Liver (tissue), 9 donors: ENCODE measurements around the gene UIMC1. TPM values are rescaled to one million over a fixed set of nuclear protein-coding genes. Genes with fewer than 3 reads are reported as not detected.

Experiments
- DNase-seq: peaks from one replicate; pipeline ENCODE4 v3.0.0-alpha.2; 2017; ENCODE audit warnings: low spot score
- H3K27ac ChIP-seq, 2 donors: one replicate each; pipeline ENCODE4 v1.7.0; 2013; ENCODE audit warnings: inconsistent platforms in 2 of 2, low read length in 2 of 2, control low read depth in 1 of 2, low read depth in 1 of 2, mild to moderate bottlenecking in 1 of 2
- H3K27me3 ChIP-seq, 4 donors: one replicate each; pipeline versions ENCODE4 v1.6.1 to v1.7.0; 2013; ENCODE audit warnings: low read length in 3 of 4, inconsistent platforms in 1 of 4, mild to moderate bottlenecking in 1 of 4, moderate library complexity in 1 of 4; ENCODE audit not compliant: control insufficient read depth in 4 of 4, insufficient read depth in 4 of 4
- H3K36me3 ChIP-seq, 4 donors: one replicate each; pipeline versions ENCODE4 v1.6.1 to v1.7.0; 2013; ENCODE audit warnings: low read length in 3 of 4, mild to moderate bottlenecking in 3 of 4, low read depth in 1 of 4, moderate library complexity in 1 of 4; ENCODE audit not compliant: control insufficient read depth in 4 of 4, insufficient read depth in 3 of 4
- H3K4me1 ChIP-seq, 4 donors: one replicate each; pipeline versions ENCODE4 v1.6.1 to v1.7.0; 2013; ENCODE audit warnings: low read length in 3 of 4, mild to moderate bottlenecking in 3 of 4, moderate library complexity in 1 of 4; ENCODE audit not compliant: control insufficient read depth in 4 of 4, insufficient read depth in 4 of 4
- H3K4me3 ChIP-seq, 3 donors: one replicate each; pipeline versions ENCODE4 v1.6.1 to v1.7.0; 2013; ENCODE audit warnings: low read length in 3 of 3, control low read depth in 1 of 3, low read depth in 1 of 3, mild to moderate bottlenecking in 1 of 3
- H3K9ac ChIP-seq, 2 donors: one replicate each; pipeline ENCODE4 v1.7.0; 2013; ENCODE audit warnings: low read length in 2 of 2, mild to moderate bottlenecking in 2 of 2, moderate library complexity in 2 of 2, control low read depth in 1 of 2, low read depth in 1 of 2
- H3K9me3 ChIP-seq, 4 donors: one replicate each; pipeline versions ENCODE4 v1.6.1 to v1.7.0; 2013; ENCODE audit warnings: low read length in 3 of 4; ENCODE audit not compliant: control insufficient read depth in 4 of 4
- ATF3 ChIP-seq: IDR thresholded peaks from 2 replicates; pipeline ENCODE4 v1.6.1; 2016; ENCODE audit warnings: antibody characterized with exemption
- CTCF ChIP-seq: fragments of 150-350 bp; IDR thresholded peaks from 2 replicates; pipeline ENCODE4 v1.5.1; 2017; ENCODE audit warnings: improper control_type of control experiment, low read depth, low read length; ENCODE audit not compliant: missing input control
- EGR1 ChIP-seq, 2 donors: IDR thresholded peaks; 2 replicates each; pipeline ENCODE4 v1.6.1; 2016 to 2018; ENCODE audit warnings: antibody characterized with exemption in 2 of 2, low read depth in 2 of 2
- FOXA1 ChIP-seq: IDR thresholded peaks from 2 replicates; pipeline ENCODE4 v1.6.1; 2016; ENCODE audit warnings: antibody characterized with exemption
- FOXA2 ChIP-seq: IDR thresholded peaks from 2 replicates; pipeline ENCODE4 v1.6.1; 2016; ENCODE audit warnings: antibody characterized with exemption
- GABPA ChIP-seq, 2 donors: IDR thresholded peaks in 1 of 2; conservative IDR thresholded peaks in 1 of 2; 2 replicates each; pipeline ENCODE4 v1.6.1; 2016; ENCODE audit warnings: antibody characterized with exemption in 2 of 2, mild to moderate bottlenecking in 1 of 2, moderate library complexity in 1 of 2
- HNF4A ChIP-seq, 2 donors: conservative IDR thresholded peaks; 2 replicates each; pipeline ENCODE4 v1.6.1; 2016; ENCODE audit warnings: antibody characterized with exemption in 2 of 2, mild to moderate bottlenecking in 2 of 2
- HNF4G ChIP-seq: IDR thresholded peaks from 2 replicates; pipeline ENCODE4 v1.6.1; 2016; ENCODE audit warnings: antibody characterized with exemption
- JUND ChIP-seq, 2 donors: IDR thresholded peaks; 2 replicates each; pipeline ENCODE4 v1.6.1; 2016; ENCODE audit warnings: antibody characterized with exemption in 2 of 2
- NR2F2 ChIP-seq: IDR thresholded peaks from 2 replicates; pipeline ENCODE4 v1.6.1; 2016; ENCODE audit warnings: antibody characterized with exemption
- REST ChIP-seq: IDR thresholded peaks from 2 replicates; pipeline ENCODE4 v1.6.1; 2016; ENCODE audit warnings: antibody characterized with exemption, mild to moderate bottlenecking
- RXRA ChIP-seq, 2 donors: IDR thresholded peaks; 2 replicates each; pipeline ENCODE4 v1.6.1; 2017 to 2018; ENCODE audit warnings: antibody characterized with exemption in 2 of 2, mild to moderate bottlenecking in 1 of 2
- TAF1 ChIP-seq: conservative IDR thresholded peaks from 2 replicates; pipeline ENCODE4 v1.6.1; 2016; ENCODE audit warnings: antibody characterized with exemption, mild to moderate bottlenecking
- YY1 ChIP-seq: IDR thresholded peaks from 2 replicates; pipeline ENCODE4 v1.6.1; 2016; ENCODE audit warnings: antibody characterized with exemption, mild to moderate bottlenecking
- ZBTB33 ChIP-seq: IDR thresholded peaks from 2 replicates; pipeline ENCODE4 v1.6.1; 2016; ENCODE audit warnings: antibody characterized with exemption
- WGBS: extraction: QIAGEN DNeasy Blood & Tissue Kit; methylation state at CpG from one replicate; pipeline ENCODE4 v1.1.7; 2013; 5-methylcytosine and 5-hydroxymethylcytosine counted together
- polyA plus RNA-seq, 2 donors: library from polyadenylated mRNA; stranded (reverse) in 1 of 2; unstranded in 1 of 2; fragments of 200-250 nt in 1 of 2; fragments of >200 nt in 1 of 2; fragmentation: Nextera tagmentation in 1 of 2; extraction: Ambion mirVana in 1 of 2; gene quantifications; one replicate each; pipeline versions ENCODE4 v1.2.1 to v1.2.3, GENCODE V29; 2013 to 2015
- total RNA-seq, 2 donors: library from RNA; depleted of rRNA; stranded (reverse); fragments of >200 nt; gene quantifications; one replicate each; pipeline ENCODE4 v1.2.3, GENCODE V29; 2014
- donor health status: healthy.
- donor health status: healthy.
- donor health status: healthy.
- donor health status: healthy.
- donor health status: healthy.

The UIMC1 gene
- total and polyA plus RNA-seq, 4 donors: 5.9 to 26.0 (median 11.7) TPM

GRCh38 chr5:177025101-177025601, 18.6 kb upstream of the UIMC1 start:
- Histone ChIP-seq H3K36me3 (peaks cover 0 to 2% (median 1%) of the 10 kb centered on the region in 4 donors), H3K9ac (no peak overlapping the region), H3K4me1 (peaks cover 2 to 16% (median 10%) of the 10 kb centered on the region in 4 donors), H3K4me3 (no peak overlapping the region), H3K27ac (no peak overlapping the region), H3K9me3 (no peaks in the 10 kb centered on the region), H3K27me3 (no peaks in the 10 kb centered on the region)
- TF ChIP-seq GABPA (IDR thresholded peaks at IDR 0.05 in 1 of 2, conservative IDR thresholded peaks at IDR 0.05 in 1 of 2): no peak
- no peak for TF ChIP-seq EGR1 (IDR thresholded peaks at IDR 0.05; ENCODE audit: low read depth in 2 of 2)
- TF ChIP-seq FOXA2: no peak
- TF ChIP-seq HNF4A (conservative IDR thresholded peaks at IDR 0.05): no peak
- TF ChIP-seq YY1: no peak
- no peak for TF ChIP-seq REST
- DNase-seq: no peak
- 94% methylated on average over 3 of the region's 3 CpGs for WGBS

- no peaks in the 10 kb centered on the region for H3K27me3 ChIP-seq
Measured at GRCh38 chr5:177024559-177024958, 18.0 kb upstream of the UIMC1 start.

More at GRCh38 chr5:177024559-177024958, 18.0 kb upstream of the UIMC1 start:
- H3K27ac ChIP-seq: no peak overlapping the region
- peaks cover 0 to 2% (median 1%) of the 10 kb centered on the region in 4 donors for H3K36me3 ChIP-seq
- peaks cover 2 to 16% (median 10%) of the 10 kb centered on the region in 4 donors for H3K4me1 ChIP-seq
- no peak for DNase-seq
- no peak overlapping the region for H3K9ac ChIP-seq
- 95% methylated on average over 1 of the region's 1 CpG for WGBS
- no peaks in the 10 kb centered on the region for H3K9me3 ChIP-seq
- TF ChIP-seq FOXA2 (no peak), RXRA (IDR thresholded peaks at IDR 0.05) (no peak), CTCF (no peak), GABPA (IDR thresholded peaks at IDR 0.05 in 1 of 2, conservative IDR thresholded peaks at IDR 0.05 in 1 of 2) (no peak), FOXA1 (no peak), ATF3 (no peak), ZBTB33 (no peak), HNF4G (no peak), YY1 (no peak), TAF1 (no peak), NR2F2 (no peak), JUND (IDR thresholded peaks at IDR 0.05) (no peak)
- no peak overlapping the region for H3K4me3 ChIP-seq
